ENCODE results near the gene KRTAP10-2. TPM values are rescaled to one million over a fixed set of nuclear protein-coding genes. Genes with fewer than 3 reads are reported as not detected.

Gene KRTAP10-2
- total RNA-seq, 1 experiment from 2014 or later: not detected

- no peaks in the 10 kb centered on the region for H4K20me1 ChIP-seq (ENCODE audit: insufficient read depth)
- DNase-seq (ENCODE audit: low read depth, low spot score): no peak
- no peak overlapping the region for H3K27ac ChIP-seq (ENCODE audit: low read depth, low read length)
- RAD21 ChIA-PET (ENCODE audit: low non-redundant PET in 1 of 2, low total read pairs in 2 of 2, uncharacterized antibody in 2 of 2, unreplicated experiment in 2 of 2): no interaction called here
- CTCF ChIA-PET: no interaction called here
- no peak overlapping the region for H3K4me3 ChIP-seq (replicated peaks in 1 of 2; ENCODE audit: low read depth in 1 of 2, low read length in 2 of 2)
- H3K4me1 ChIP-seq (ENCODE audit: control insufficient read depth in 1 of 2, insufficient read depth in 2 of 2, low read length in 2 of 2): no peaks in the 10 kb centered on the region
- no peak for ATAC-seq
- H3K36me3 ChIP-seq (ENCODE audit: control insufficient read depth in 1 of 2, insufficient read depth in 2 of 2, low read length in 2 of 2): no peaks in the 10 kb centered on the region
- intact Hi-C loops (cut with micrococcal nuclease): no loop called here
- no peaks in the 10 kb centered on the region for H3K9me3 ChIP-seq (ENCODE audit: control insufficient read depth in 1 of 2, insufficient read depth in 1 of 2, low read depth in 1 of 2, low read length in 2 of 2)
- BruUV-seq (replicated peaks): no TSS peak
- H2AFZ ChIP-seq (ENCODE audit: low read depth, low read length, poor library complexity, severe bottlenecking): no peak overlapping the region
- no peaks in the 10 kb centered on the region for H3K79me2 ChIP-seq (ENCODE audit: insufficient read depth, low read length)
- no peak overlapping the region for H3K9ac ChIP-seq (ENCODE audit: low read length)
- no peaks in the 10 kb centered on the region for H3K27me3 ChIP-seq (ENCODE audit: insufficient read depth, low read length)
- TF ChIP-seq SP1 (IDR thresholded peaks at IDR 0.05; ENCODE audit: low read depth) (no peak), RAD21 (IDR thresholded peaks at IDR 0.05; ENCODE audit: low read depth) (no peak), REST (IDR thresholded peaks at IDR 0.05; ENCODE audit: low read depth) (no peak), POLR2A (IDR thresholded peaks at IDR 0.05; ENCODE audit: borderline replicate concordance, extremely low read depth, insufficient read depth, insufficient read length) (no peak), SIN3A (IDR thresholded peaks at IDR 0.05; ENCODE audit: low read depth) (no peak), ATF3 (IDR thresholded peaks at IDR 0.05) (no peak), TCF7L2 (IDR thresholded peaks at IDR 0.05; ENCODE audit: borderline replicate concordance, extremely low read depth, insufficient read depth, insufficient read length) (no peak), ELF1 (IDR thresholded peaks at IDR 0.05; ENCODE audit: borderline replicate concordance, low read depth) (no peak), ZBTB33 (IDR thresholded peaks at IDR 0.05; ENCODE audit: extremely low read depth, insufficient replicate concordance, low read length) (no peak), EZH2phosphoT487 (IDR thresholded peaks at IDR 0.05; ENCODE audit: borderline replicate concordance) (no peak), POLR2AphosphoS5 (IDR thresholded peaks at IDR 0.05; ENCODE audit: low read depth, low read length) (no peak), EGR1 (IDR thresholded peaks at IDR 0.05; ENCODE audit: low read depth) (no peak), FOSL1 (IDR thresholded peaks at IDR 0.05; ENCODE audit: low read depth) (no peak), CEBPB (IDR thresholded peaks at IDR 0.05; ENCODE audit: low read depth) (no peak), JUND (IDR thresholded peaks at IDR 0.05) (no peak), CTCF (IDR thresholded peaks at IDR 0.05 in 2 of 3, conservative IDR thresholded peaks at IDR 0.05 in 1 of 3; ENCODE audit: borderline replicate concordance in 1 of 3, insufficient read depth in 1 of 3, low read depth in 2 of 3, low read length in 2 of 3) (no peak)
- no peak overlapping the region for H3K4me2 ChIP-seq (ENCODE audit: low read length)
- POLR2A ChIA-PET: no interaction called here
- no peaks in the 10 kb centered on the region for H3K9me2 ChIP-seq (ENCODE audit: insufficient read depth)
Observed at GRCh38 chr21:44535963-44536362, 15.3 kb downstream of the KRTAP10-2 start.

Measured in HCT116 (cell line).